Dendritic cell treated with granulocyte-macrophage colony-stimulating factor and Interleukin-4, amounts not matched to agents 40 ng/mL and 50 ng/mL, for 4 days (primary cell): ENCODE results near the gene GIPR.
"Not testable (repeated sequence)": the region's sequence is repeated elsewhere in the genome, so short reads cannot be mapped to it uniquely, and the experiment has no call there.

ENCODE experiments used
- H3K27ac Mint-ChIP-seq: one replicate; pipeline ENCODE4 v1.8.0; 2022; ENCODE audit warnings: mild to moderate bottlenecking, mixed read lengths
- H3K27me3 Mint-ChIP-seq: one replicate; pipeline ENCODE4 v1.8.0; 2022; ENCODE audit warnings: mild to moderate bottlenecking, mixed read lengths
- H3K36me3 Mint-ChIP-seq: one replicate; pipeline ENCODE4 v1.8.0; 2022; ENCODE audit warnings: low read depth, mixed read lengths
- H3K4me1 Mint-ChIP-seq: one replicate; pipeline ENCODE4 v1.8.0; 2022; ENCODE audit warnings: low read depth, mixed read lengths
- H3K4me3 Mint-ChIP-seq: one replicate; pipeline ENCODE4 v1.8.0; 2022; ENCODE audit warnings: mild to moderate bottlenecking, moderate library complexity, mixed read lengths
- H3K9me3 Mint-ChIP-seq: one replicate; pipeline ENCODE4 v1.8.0; 2022; ENCODE audit warnings: mixed read lengths
- intact Hi-C: fragments of 100-400 bp; cut with micrococcal nuclease; formaldehyde crosslinking; loops from one replicate; pipeline ENCODE4 v1.15.0; 2022

The GIPR gene

GRCh38 chr19:45716359-45717130 is 48.5 kb downstream of the GIPR start:
- H3K27ac Mint-ChIP-seq, result peak overlapping the region; percentile 80
- no peaks in the 10 kb centered on the region for H3K27me3 Mint-ChIP-seq
- intact Hi-C loops, result loop anchor here (1.0 kb wide), 2 partner anchors 14 to 24 kb away; partner anchors contain the start of genes FBXO46 and QPCTL
- peaks cover 58% of the 10 kb centered on the region for H3K36me3 Mint-ChIP-seq
- peaks cover 58% of the 10 kb centered on the region for H3K4me1 Mint-ChIP-seq
- no peaks in the 10 kb centered on the region for H3K9me3 Mint-ChIP-seq
- peak overlapping the region; percentile 95 for H3K4me3 Mint-ChIP-seq

GRCh38 chr19:45717131-45717982 is 49.3 kb downstream of the GIPR start:
- H3K36me3 Mint-ChIP-seq, result peaks cover 57% of the 10 kb centered on the region
- peak overlapping the region; percentile 80 for H3K27ac Mint-ChIP-seq
- intact Hi-C loops, result loop anchor here (1.0 kb wide), 2 partner anchors 13 to 25 kb away; partner anchors contain the start of genes FBXO46 and QPCTL

GRCh38 chr19:45717983-45718650 is 50.1 kb downstream of the GIPR start:
- Mint-ChIP-seq H3K27ac (peak overlapping the region; percentile 80), H3K9me3 (no peaks in the 10 kb centered on the region), H3K4me3 (peak overlapping the region; percentile 95), H3K36me3 (peaks cover 57% of the 10 kb centered on the region), H3K27me3 (no peaks in the 10 kb centered on the region), H3K4me1 (peaks cover 65% of the 10 kb centered on the region)
- intact Hi-C loops, result loop anchor here (1.0 kb wide), 2 partner anchors 12 to 26 kb away; partner anchors contain the start of genes FBXO46 and QPCTL

More at GRCh38 chr19:45717131-45717982, 49.3 kb downstream of the GIPR start:
- peaks cover 66% of the 10 kb centered on the region for H3K4me1 Mint-ChIP-seq
- H3K9me3 Mint-ChIP-seq, result no peaks in the 10 kb centered on the region
- peak overlapping the region; percentile 95 for H3K4me3 Mint-ChIP-seq
- H3K27me3 Mint-ChIP-seq, result no peaks in the 10 kb centered on the region

DNA sequence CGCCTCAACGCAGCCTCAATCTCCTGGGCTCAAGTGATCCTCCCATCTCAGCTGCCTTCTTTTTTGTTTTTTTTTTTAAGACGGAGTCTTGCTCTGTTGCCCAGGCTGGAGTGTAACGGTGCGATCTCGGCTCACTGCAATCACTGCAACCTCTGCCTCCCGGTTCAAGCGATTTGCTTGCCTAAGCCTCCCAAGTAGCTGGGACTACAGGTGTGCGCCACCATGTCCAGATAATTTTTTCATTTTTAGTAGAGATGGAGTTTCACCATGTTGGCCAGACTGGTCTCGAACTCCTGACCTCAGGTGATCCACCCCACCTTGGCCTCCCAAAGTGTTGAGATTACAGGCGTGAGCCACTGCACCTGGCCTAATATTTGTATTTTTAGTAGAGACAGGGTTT is 52.0 kb downstream of the GIPR start:
- peak overlapping the region; percentile 82 for H3K27ac Mint-ChIP-seq
- intact Hi-C loops, H3K4me3 Mint-ChIP-seq, H3K27me3 Mint-ChIP-seq, H3K9me3 Mint-ChIP-seq: not testable (repeated sequence)
- peaks cover 62% of the 10 kb centered on the region for H3K36me3 Mint-ChIP-seq
- H3K4me1 Mint-ChIP-seq, result peaks cover 58% of the 10 kb centered on the region

GRCh38 chr19:45728683-45729082 is 60.7 kb downstream of the GIPR start:
- Mint-ChIP-seq H3K36me3 (peaks cover 34% of the 10 kb centered on the region), H3K27ac (peak overlapping the region; percentile 6), H3K4me1 (peaks cover 58% of the 10 kb centered on the region)
- H3K27me3 Mint-ChIP-seq, H3K4me3 Mint-ChIP-seq, H3K9me3 Mint-ChIP-seq, intact Hi-C loops: not testable (repeated sequence)

DNA sequence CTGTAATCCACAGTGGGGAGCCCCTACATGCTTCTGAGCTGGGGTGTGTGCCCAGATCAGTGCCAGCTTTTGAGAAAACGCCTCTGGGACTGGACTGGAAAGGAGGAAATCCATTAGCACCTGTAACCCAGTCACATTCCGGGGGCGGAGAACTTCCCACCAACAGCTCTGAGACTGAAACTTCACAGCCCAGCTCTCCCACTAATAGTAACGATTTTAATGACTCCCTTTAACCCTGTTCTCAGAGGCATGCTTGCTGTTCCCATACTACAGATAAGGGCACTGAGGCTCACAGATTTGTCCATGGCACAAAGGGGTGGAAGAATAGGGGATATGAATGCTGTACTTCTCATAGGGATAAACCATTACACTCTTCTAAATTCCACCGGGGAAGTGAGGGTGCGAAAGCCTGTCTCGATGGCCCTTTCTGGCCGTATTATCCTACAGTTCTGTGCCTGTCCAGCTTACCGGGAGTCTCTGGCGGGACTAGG is 61.8 kb downstream of the GIPR start:
- Mint-ChIP-seq H3K4me3 (peak overlapping the region; percentile 97), H3K4me1 (peaks cover 51% of the 10 kb centered on the region), H3K36me3 (peaks cover 30% of the 10 kb centered on the region), H3K27me3 (no peaks in the 10 kb centered on the region), H3K27ac (peak overlapping the region; percentile 91), H3K9me3 (no peaks in the 10 kb centered on the region)
- intact Hi-C loops, result loop anchor here (1.0 to 5.0 kb wide), 2 partner anchors 13 to 267 kb away; partner anchors contain the start of gene CCDC61

DNA sequence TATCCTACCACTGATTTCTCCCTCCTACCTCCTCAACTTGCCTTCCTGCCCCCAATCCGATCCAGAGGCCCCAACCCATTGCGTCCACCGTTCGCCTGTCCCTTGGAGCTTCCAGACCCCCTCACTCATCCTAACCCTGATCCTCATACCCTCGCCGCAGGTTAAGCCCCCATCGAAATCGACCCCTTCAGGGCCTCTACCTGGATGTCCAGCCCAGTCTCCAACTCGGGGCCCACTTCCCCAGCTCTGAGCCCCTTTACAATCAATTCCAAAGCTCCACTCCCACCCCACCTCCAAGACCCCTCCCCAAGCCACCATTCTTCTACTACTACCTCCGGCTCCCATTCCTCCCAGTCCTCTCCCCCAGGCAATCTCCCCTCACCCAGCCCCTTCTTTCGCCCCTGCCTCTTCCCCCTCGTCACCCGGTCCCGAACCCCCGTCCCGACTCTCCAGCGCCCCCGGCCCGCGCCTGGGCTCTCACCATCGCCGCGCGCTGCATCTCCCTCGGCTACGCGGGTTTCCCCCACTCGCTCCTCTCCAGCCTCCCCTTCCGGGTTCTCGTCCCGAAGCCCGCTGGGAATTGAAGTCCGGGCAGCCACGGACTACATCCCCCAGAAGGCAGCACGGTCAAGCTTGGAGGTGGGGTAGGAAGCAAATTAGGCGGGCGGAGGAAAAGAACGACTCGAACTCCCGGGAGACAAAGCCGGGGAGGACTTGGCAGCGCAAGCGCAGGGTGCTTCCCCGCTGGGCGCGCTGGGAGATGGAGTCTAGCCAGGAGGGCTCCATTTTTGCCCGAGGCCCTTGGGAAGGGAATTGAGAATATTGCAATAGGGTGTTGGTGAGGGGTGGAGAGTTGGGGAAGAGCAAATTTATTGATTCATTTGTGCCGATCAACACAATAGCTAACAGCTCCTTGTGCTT is 62.6 kb downstream of the GIPR start, which contains the start of gene FBXO46:
Gene FBXO46, minus strand, starts transcription at position 529 of the 921 bp plus-strand sequence. CDS start 17,401 bp downstream, outside the sequence.
- no peaks in the 10 kb centered on the region for H3K27me3 Mint-ChIP-seq
- peak within 1 kb of the TSS; percentile 91 for H3K27ac Mint-ChIP-seq
- H3K9me3 Mint-ChIP-seq, result no peaks in the 10 kb centered on the region
- H3K4me3 Mint-ChIP-seq, result peak within 1 kb of the TSS; percentile 97
- H3K4me1 Mint-ChIP-seq, result peaks cover 50% of the 10 kb centered on the region
- intact Hi-C loops, result loop anchor here (1.0 to 5.0 kb wide), 2 partner anchors 13 to 267 kb away; partner anchors contain the start of gene CCDC61
- peaks cover 28% of the 10 kb centered on the region for H3K36me3 Mint-ChIP-seq
